ENCODE measurements around the gene KNDC1. TPM values are rescaled to one million over a fixed set of nuclear protein-coding genes. Genes with fewer than 3 reads are reported as not detected.

The KNDC1 gene
- total RNA-seq, 1 donor from 2014 or later = 0.09 TPM

DNA sequence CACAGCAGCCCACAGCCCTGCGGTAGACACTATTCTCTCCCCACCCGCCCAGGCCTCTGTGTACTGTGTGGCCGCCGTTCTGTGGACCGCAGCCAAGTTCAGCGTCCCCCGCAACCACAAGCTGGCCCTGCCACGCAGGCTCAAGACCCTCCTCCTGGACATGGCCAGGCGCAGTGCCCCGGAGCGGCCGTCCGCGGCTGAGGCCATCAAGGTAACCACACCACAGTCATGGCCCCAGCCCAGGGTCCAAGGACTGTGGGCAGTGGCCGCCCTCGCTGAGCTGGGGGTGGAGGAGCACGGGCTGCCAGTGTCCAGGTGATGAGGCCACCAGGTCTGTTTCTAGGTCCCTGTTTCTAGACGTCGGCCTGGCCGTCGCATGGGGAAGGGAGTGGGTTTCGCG lies 35.6 kb downstream of the KNDC1 start:
- no peak for DNase-seq
- Mint-ChIP-seq H3K4me1 (no peaks in the 10 kb centered on the region), H3K36me3 (ENCODE audit: low read depth) (no peaks in the 10 kb centered on the region), H3K4me3 (no peak overlapping the region), H3K27ac (no peak overlapping the region), H3K27me3 (peaks cover 6% of the 10 kb centered on the region), H3K9me3 (peaks cover 13% of the 10 kb centered on the region)
- ChIA-PET POLR2A (no interaction called here), CTCF (no interaction called here)
- TF ChIP-seq, protein P1, sequence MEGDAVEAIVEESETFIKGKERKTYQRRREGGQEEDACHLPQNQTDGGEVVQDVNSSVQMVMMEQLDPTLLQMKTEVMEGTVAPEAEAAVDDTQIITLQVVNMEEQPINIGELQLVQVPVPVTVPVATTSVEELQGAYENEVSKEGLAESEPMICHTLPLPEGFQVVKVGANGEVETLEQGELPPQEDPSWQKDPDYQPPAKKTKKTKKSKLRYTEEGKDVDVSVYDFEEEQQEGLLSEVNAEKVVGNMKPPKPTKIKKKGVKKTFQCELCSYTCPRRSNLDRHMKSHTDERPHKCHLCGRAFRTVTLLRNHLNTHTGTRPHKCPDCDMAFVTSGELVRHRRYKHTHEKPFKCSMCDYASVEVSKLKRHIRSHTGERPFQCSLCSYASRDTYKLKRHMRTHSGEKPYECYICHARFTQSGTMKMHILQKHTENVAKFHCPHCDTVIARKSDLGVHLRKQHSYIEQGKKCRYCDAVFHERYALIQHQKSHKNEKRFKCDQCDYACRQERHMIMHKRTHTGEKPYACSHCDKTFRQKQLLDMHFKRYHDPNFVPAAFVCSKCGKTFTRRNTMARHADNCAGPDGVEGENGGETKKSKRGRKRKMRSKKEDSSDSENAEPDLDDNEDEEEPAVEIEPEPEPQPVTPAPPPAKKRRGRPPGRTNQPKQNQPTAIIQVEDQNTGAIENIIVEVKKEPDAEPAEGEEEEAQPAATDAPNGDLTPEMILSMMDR (IDR thresholded peaks at IDR 0.05) = no peak
- intact Hi-C loops (cut with micrococcal nuclease) = no loop called here
- no peak for ATAC-seq (ENCODE audit: low read depth)

- Mint-ChIP-seq H3K27me3 (peaks cover 6% of the 10 kb centered on the region), H3K27ac (no peak overlapping the region), H3K36me3 (ENCODE audit: low read depth) (no peaks in the 10 kb centered on the region), H3K9me3 (peaks cover 13% of the 10 kb centered on the region), H3K4me3 (no peak overlapping the region), H3K4me1 (no peaks in the 10 kb centered on the region)
- TF ChIP-seq, protein P1 (IDR thresholded peaks at IDR 0.05) = no peak
- DNase-seq = no peak
- no peak for ATAC-seq (ENCODE audit: low read depth)
- POLR2A ChIA-PET = no interaction called here
- intact Hi-C loops (cut with micrococcal nuclease) = no loop called here
- CTCF ChIA-PET = no interaction called here
Measured at GRCh38 chr10:133196221-133196915, 36.3 kb downstream of the KNDC1 start.

DNA sequence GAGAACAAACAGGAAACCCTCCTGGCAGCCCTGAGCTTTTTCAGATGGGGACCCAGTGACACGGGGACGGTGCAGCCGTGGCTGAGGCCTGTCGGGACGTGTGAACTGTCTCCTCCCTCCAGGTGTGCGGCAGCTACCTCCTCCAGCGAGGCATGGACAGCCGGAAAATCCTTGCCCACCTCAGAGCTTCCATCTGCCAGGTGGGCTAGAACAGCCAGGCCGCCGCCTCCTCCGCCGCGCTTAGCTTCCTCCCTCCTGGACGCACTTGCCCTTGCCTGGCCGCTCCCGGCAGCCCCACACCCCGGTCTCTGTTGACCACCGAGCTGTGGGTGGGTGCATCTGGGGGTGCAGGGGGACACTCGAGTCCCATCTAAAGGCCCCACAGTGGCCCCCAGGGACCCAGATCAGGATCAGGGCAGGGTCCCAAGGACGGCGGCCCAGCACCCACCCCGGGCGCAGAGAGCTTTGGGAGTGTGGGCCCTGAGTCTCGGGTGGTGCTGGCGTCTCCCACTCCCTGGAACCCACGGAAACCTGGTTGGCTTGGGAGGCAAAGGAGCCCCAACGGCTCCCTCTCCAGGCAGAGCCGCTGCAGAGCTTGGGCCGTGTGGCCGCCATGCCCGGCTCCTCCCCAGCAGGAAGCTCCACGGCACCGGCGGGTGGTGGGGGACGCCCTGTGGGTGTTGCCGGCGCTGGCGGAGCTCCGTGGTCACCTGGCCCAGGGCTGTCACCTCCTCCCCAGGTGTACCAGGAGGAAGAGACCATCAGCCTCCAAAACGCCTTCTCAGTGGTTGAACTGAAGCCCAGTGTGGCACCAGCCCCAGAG lies 37.1 kb downstream of the KNDC1 start:
- Mint-ChIP-seq H3K9me3 (peaks cover 11% of the 10 kb centered on the region), H3K27ac (no peak overlapping the region), H3K4me3 (no peak overlapping the region), H3K4me1 (no peaks in the 10 kb centered on the region), H3K27me3 (peaks cover 6% of the 10 kb centered on the region), H3K36me3 (ENCODE audit: low read depth) (no peaks in the 10 kb centered on the region)
- intact Hi-C loops (cut with micrococcal nuclease) = no loop called here
- POLR2A ChIA-PET = no interaction called here
- CTCF ChIA-PET = no interaction called here
- TF ChIP-seq, protein P1 (IDR thresholded peaks at IDR 0.05) = no peak
- ATAC-seq (ENCODE audit: low read depth) (no peak), DNase-seq (no peak)

- intact Hi-C loops (cut with micrococcal nuclease) = no loop called here
- no peak for ATAC-seq (ENCODE audit: low read depth)
- DNase-seq = no peak
- Mint-ChIP-seq H3K4me3 (no peak overlapping the region), H3K9me3 (peaks cover 10% of the 10 kb centered on the region), H3K4me1 (no peaks in the 10 kb centered on the region), H3K27ac (no peak overlapping the region), H3K27me3 (peaks cover 6% of the 10 kb centered on the region), H3K36me3 (ENCODE audit: low read depth) (no peaks in the 10 kb centered on the region)
- POLR2A ChIA-PET = no interaction called here
- CTCF ChIA-PET = no interaction called here
- TF ChIP-seq, protein P1 (IDR thresholded peaks at IDR 0.05) = no peak
Measured at GRCh38 chr10:133197786-133198185, 37.8 kb downstream of the KNDC1 start.

- intact Hi-C loops (cut with micrococcal nuclease) = no loop called here
- no peak overlapping the region for H3K4me3 Mint-ChIP-seq
- H3K27ac Mint-ChIP-seq = no peak overlapping the region
- TF ChIP-seq, protein P1 (IDR thresholded peaks at IDR 0.05) = no peak
- peaks cover 6% of the 10 kb centered on the region for H3K27me3 Mint-ChIP-seq
- no peaks in the 10 kb centered on the region for H3K36me3 Mint-ChIP-seq (ENCODE audit: low read depth)
- peaks cover 10% of the 10 kb centered on the region for H3K9me3 Mint-ChIP-seq
- no peaks in the 10 kb centered on the region for H3K4me1 Mint-ChIP-seq
- POLR2A ChIA-PET = no interaction called here
- CTCF ChIA-PET = no interaction called here
- DNase-seq = no peak
- ATAC-seq (ENCODE audit: low read depth) = no peak
Measured at GRCh38 chr10:133198206-133198605, 38.2 kb downstream of the KNDC1 start.
